CD1c-positive myeloid dendritic cell (primary cell): ENCODE results near the gene BABAM1.

Experiments
- DNase-seq: peaks from one replicate; pipeline ENCODE4 v3.0.0-alpha.2; 2016; ENCODE audit errors: extremely low spot score

BABAM1 gene

DNA sequence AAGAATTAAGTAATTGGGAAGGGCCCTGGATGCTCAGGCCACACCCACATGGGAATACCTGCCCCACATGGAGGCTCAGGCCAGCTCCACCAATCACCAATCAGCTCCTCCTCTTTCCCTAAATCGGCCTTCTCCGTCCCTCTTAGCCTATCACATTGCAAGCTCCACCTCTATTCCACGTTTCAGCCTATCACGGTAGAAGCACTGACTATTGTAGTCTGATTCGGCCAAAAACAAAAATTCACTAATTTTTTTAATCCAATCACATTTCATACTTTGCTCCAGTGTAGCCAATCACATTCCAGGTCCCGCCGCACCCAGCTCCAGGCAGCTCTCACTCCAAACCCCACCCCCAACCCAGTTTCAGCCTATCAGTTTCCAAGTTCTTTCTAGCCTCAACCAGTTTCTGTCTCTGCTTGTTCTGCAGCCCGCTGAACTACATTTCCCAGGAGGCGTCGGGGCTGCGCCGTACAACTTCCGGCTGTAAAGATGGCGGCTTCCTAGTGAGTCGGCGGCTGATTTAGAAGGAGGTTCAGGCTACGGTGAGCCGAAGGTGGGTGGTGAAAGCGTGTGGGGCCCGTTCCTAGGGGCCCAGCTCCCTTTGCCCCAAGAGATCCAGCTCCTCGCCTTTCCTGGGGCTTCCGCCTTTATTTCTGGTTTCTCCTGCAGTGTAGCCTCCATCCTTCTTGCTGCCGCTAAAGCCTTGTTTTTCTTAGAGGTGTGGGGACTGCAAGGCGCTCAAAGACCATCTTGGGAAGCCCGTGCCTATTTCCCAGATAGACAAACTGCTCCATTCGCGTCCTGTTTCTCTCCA, at the start of gene BABAM1:
TSS of gene BABAM1 (plus strand) at position 469 of the 814 bp plus-strand sequence. CDS start 1,364 bp downstream, outside the sequence.
- DNase-seq = peak; percentile 98

DNA sequence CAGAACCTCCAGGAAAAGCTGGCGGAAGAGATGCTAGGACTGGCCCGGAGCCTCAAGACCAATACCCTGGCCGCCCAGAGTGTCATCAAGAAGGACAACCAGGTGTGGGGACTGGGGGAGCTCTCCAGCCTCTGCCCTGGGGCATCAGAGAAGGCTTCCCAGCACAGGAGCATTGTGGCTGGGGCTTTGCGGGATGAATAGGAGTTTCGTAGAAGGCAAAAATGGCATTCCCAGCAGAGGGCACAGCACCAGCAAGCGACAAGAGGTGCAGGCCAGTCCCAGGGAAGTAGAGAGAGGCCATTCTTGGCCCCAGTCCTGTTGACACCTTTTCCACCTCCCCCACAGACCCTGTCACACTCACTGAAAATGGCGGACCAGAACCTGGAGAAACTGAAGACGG, 48.0 kb upstream of the BABAM1 start:
- no peak for DNase-seq

DNA sequence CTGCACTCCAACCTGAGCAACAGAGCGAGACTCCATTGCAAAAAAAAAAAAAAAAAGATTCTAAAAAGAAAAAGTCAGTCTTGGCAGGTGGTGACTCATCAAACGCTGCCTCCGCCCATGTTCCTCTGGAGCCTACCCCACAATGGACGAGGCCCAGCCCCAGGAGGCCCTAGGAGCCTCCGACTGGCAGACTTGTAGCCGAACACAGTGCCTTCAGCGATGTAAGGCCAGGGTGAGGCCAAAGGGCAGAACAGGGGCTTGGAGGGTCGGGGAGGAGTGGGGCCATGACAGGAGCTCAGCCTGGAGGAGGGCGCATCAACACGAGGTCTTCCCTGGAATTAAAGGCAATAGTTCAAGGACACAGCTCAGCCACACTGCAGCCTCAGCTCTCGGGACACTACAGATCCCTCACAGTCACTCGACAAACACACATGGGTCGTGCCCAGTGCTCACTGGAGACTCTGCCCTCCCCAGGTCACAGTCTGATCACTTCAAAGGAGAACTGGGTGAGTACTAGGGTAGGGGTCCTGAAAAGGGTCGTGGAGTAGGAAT, 47.0 kb upstream of the BABAM1 start:
- peak; percentile 51 for DNase-seq

DNA sequence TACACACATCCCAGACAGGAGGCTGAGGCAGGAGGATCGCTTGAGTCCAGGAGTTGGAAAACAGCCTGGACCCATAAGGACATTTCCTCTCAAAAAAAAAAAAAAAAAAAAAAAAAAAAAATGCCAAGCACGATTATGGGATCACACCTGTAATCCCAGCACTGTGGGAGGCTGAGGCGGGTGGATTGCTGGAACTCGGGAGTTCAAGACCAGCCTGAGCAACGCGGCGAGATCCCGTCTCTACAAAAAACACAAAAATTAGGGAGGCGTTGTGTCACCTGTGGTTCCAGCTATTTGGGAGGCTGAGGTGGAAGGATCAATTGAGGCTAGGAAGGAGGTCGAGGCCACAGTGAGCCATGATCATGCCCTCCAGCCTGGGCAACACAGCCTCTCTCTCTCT, 42.2 kb upstream of the BABAM1 start:
- DNase-seq = no peak

DNA sequence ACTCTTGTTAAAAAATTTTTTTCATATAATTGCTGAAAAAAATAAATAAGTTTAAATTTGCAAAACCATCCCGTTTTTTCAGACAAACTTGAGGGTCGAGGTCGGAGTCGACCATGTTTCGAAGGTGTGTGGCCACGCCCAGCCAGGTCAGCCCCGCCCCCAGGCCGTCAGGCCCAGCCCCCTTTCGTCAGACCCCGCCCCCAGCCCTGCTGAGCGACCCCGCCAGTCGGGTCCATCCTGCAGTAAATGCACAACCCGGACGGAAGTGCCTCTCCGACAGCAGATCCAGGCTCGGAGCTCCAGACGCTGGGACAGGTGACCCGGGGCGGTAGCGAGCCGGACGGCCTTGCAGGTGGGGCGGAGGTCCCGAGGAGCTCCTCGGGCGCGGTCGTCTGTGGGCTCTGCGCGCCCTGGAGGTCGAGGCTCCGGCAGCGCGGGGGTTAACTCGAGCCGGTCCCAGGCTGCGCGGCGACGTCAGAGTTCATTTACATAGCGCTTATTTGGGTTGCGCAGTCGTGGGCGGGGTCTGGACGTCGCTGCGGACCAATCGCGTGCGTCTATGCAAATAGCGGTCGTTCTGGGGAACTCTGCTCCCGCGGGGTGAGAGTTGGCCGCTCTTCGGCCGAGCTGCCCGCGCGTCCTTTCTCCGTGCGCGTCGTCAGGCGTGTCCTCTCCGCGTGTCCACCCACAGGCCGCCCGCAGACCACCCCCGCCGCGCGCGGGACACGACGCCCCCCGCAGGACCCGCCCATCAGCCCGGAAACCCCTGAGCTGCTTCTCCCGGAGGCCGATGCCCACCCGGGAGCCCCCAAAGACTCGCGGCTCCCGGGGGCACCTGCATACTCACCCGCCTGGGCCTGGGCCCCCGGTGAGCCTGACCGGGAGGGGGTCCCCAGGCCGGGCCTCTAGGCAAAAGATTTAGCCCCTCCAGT, 41.0 kb upstream of the BABAM1 start, which contains the start of gene OCEL1:
TSS of gene OCEL1 (plus strand) at position 225 of the 932 bp plus-strand sequence. CDS start at position 247, 22 bp downstream.
- peak; percentile 99 for DNase-seq

DNA sequence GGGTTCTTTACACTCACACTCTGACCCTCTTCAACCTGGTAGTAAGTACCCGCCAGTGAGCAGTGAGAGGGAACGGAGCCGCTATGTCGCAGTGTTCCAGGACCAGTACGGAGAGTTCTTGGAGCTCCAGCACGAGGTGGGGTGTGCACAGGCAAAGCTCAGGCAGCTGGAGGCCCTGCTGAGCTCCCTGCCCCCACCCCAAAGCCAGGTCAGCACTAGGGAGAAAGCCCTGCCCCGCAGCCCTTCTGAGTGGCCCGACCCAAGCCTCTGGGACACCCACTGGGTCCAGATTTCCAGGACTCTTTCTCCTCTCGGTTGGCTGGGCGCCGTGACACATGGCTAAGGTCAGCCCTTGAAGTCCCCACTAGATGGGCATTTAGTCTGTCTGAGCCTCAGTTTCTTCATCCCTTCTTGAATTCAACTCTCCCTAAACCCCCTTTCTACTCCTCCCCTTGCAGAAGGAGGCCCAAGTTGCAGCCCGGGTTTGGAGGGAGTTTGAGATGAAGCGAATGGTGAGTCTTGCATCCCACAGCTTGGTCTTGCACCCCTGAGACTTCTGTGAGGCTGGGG, 39.4 kb upstream of the BABAM1 start:
- DNase-seq = no peak

DNA sequence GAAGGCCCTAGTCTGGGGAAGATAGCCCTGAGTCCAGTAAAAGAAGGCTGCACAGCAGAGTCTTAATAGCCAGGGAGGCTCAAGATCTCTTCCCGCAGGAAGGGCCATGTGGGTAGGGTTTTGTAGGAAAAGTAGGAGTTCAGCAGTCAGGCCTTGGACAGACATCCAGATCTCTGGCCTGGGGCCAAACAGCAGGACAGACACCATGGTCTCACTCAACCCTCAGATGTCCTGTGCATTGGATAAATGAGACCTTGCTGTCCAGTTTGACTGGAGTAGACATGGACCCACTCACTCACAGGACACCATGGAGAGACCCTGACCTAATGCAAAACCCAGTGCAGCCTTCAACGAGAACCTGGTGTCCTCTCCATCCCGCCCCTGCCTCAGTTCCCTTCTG, 37.4 kb upstream of the BABAM1 start:
- no peak for DNase-seq

DNA sequence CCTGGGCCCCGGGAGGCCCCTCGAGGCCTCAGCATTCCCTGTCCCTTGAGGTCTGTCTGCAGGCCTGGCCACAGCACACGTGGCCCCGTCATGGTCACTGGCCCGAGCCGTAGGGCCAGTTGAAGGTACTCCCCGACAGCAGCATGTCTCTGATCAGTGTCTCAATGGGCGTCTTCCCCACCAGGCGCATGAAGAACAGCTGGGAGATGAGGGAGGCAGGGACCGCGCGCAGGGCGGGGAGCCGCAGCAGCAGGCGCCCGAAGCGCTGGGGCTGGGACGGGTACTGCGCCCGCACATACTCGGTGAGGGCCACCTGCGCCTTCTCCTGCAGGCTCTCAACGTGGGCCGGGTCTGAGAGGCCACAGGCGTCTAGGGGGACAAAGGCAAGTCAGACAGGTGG, 35.0 kb upstream of the BABAM1 start:
- no peak for DNase-seq

DNA sequence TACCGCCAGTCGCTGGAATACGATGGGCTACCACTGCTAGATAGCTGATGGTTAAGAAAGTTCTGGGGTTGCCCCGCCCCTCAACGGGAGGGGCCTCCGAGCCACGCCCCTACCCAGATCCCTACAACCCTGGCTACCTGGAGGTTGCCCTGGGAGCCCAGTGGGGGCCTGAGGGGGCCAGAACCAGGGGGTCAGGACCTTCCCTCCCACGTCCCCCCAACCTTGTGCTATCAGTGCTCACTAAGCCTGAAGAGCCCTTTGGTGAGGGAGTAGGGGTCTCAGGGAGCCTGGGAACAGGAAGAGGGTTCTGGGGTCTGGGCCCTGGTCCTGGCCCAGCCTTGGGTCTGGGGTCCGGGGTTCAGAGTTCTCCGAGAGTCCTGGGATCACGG, 32.3 kb upstream of the BABAM1 start:
- DNase-seq = peak; percentile 47

DNA sequence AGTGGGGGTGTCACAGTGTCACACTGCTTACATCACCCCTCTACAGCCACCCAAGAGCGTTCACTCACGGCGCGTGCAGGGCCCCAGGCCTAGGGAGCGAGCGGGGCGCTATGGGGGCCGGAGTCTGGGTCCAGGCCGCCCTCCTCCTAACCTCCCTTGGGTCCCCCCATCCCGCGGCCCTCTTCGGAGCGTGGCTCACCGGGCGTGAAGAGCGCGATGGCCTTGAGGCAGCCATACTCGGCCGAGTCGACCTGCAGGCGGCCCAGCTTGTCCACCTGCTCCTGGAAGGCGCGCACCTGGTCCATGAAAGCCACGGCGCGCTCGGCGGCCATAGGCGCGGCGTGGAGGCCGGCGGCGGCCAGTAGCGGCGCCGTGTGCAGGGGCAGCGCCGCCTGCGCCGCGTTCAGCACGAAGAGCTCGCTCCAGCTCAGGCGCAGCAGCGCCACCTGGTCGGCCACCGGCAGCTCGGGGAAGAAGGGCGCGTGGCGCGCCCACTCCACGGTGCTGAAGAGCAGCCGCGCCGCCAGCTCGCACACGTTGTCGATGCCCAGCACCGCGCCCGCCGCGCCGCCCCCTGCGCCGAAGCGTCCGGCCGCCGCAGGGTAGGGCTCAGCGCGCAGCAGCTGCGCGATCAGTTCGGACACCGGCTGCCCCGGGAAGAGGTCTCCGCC, 31.8 kb upstream of the BABAM1 start:
- DNase-seq = peak; percentile 84

DNA sequence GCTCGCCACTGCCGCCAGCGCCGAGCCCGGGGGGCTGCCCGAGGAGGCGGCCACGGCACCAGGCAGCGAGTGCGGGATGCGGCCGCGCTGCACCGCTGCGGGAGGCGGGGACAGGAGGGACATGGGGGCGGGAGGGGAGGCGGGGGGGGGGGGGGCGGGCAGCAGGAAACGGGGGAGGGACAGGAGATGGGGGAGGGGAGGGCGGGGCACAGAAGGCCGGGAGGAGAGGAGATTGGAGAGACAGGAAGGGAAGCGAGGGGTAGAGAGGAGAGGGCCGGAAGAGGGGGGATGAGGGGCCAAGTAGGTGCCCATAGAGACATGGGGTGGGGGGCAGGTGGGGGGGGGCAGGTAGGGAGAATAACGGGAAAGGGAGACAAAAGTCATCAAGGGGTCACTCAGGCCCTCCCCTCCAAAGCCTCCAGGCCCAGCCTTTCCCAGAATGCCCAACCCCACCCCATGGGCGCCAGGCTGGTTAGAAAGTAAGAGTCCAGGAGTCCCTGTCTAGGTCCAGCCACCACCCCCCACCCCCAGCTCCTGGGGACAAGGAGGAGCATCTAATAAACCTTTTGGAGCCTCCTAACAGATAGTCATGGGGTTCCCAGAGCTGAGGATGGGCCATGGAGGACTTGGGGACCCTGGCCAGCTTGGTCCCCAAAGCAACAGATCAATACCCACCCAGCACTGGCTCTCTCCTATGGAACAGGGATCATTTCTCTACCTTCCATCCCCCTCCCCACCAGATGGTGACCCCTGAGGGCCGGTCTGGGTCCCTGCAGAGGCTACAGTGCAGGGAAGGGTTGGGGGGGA, 31.1 kb upstream of the BABAM1 start:
- DNase-seq = no peak

DNA sequence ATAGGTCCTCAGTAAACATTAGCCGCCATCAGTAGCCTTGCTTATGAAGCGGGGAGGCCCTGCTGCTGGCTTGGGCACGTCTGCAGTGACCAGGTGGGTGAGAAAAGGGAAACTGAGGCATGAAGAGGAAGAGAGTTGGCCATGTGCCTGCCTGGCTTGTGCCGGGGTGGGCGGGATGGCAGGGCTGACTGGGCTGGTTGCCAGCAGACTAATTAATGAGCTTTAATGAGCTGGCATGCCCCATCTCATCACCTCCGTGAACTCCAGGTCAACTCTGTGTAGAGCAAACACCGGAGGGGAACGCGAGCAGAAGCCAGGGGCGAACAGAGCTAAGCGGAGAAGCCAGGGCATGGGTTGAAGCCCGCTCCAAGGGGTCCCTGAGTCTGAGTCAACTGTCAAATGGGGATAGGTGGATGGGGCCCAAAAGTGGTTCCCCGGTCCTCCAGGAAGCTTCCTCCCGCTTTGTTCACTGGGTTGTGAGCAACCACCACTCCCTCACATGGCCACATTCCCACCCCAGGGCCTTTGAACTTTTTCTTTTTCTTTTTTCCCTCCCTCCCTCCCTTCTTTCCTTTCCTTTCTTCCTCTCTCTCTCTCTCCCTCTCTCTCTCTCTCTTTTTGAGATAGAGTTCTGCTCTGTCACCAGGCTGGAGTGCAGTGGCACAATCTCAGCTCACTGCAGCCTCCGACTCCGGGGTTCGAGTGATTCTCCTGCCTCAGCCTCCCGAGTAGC, 30.3 kb upstream of the BABAM1 start:
- DNase-seq = no peak

DNA sequence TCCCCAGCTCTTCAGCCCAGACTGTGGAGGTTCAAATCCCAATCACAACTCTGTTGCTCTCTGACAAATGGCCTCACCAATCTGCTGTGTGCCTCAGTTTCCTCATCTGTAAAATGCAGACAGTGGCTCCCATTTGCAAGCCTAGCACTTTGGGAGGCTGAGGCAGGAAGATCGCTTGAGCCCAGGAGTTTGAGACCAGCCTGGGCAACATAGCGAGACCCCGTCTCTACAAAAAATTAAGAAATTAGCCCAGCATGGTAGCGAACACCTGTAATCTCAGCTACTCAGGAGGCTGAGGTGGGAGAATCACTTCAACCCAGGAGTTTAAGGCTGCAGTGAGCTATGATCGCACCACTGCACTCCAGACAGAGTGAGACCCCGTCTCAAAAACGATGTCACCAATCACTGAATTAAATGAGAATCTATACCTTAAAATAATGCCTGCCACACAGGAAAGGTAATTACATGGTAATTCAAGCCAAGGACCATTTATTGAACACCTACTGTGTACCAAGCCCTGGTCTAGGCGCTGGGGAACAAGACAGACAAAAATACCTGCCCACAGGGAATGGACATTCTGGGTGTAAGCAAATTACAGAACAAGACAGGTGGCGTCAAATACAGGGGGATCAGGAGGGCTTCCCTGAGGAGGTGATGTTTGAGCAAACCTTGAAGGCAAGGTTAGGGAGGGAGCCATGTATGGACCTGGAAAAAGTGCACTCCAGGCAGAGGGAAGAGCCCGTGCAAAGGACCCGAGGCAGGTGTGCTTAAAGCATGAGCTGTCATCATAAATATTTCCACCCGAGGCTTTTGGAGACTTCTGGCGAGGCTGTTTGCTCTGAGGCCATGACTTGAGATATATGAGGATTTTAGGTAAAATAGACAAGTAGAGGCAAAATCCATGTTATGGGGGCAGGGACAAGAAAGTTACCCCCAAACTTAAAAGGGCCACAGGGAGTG, 29.2 kb upstream of the BABAM1 start:
- DNase-seq = no peak

DNA sequence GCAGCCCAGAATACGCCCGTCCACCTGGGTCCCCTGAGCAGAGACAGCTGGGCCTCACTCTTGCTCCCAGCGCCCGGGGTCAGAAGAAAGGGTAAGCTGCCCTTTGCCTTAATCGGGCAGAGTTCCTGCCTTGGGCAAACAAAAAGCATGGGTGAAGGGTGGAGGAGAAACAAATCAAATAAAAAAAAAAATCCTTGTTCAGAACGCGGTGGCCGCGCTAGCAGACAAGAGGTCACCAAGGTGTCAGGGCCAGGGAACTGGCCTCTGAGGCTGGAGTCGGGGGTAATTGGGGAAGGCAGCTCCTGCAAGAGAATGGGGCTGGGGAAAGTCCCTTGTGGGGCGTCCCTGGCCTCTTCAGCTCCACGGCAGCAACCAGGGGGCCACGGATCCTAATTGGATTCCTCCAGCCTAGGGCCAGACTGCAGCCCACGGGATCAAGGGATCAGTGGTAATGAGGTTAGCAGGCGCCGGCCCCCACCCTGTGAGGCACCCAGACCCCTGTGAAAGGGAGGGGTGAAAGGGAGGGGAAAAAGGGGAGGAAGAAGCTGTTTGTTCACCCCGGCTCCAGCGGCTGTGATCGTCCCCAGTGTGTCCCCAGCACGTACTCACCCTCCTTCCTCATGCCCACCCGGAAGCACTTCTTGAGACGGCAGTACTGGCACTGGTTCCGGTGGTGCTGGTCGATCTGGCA, 27.0 kb upstream of the BABAM1 start:
- no peak for DNase-seq

DNA sequence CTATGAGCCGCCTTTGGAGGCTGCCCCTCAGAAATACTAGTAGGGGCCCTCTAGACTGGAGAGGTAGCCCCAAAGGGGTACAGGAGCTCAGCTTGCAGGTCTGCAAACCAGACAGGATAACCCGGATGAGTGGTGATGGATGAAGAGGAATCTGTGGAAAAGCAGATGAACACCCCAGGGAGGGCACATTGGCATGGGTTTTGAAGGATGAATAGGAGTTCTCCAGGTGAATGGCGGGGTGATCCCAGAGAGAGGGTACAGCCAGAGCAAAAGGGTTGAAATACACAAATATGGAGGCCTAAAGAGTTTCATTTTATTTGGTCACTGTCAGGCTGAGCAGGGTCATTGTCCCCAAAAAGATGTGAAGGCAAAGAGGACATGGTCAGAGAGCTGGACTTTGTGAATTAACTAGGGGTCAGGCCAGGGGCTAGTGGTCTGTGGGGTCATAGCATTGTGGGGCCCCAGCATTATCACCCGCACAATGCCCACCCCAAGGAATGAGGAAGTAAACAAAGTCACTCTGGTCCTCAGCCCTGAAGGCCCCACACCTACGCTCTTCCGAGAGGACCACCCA, 26.3 kb upstream of the BABAM1 start:
- no peak for DNase-seq

DNA sequence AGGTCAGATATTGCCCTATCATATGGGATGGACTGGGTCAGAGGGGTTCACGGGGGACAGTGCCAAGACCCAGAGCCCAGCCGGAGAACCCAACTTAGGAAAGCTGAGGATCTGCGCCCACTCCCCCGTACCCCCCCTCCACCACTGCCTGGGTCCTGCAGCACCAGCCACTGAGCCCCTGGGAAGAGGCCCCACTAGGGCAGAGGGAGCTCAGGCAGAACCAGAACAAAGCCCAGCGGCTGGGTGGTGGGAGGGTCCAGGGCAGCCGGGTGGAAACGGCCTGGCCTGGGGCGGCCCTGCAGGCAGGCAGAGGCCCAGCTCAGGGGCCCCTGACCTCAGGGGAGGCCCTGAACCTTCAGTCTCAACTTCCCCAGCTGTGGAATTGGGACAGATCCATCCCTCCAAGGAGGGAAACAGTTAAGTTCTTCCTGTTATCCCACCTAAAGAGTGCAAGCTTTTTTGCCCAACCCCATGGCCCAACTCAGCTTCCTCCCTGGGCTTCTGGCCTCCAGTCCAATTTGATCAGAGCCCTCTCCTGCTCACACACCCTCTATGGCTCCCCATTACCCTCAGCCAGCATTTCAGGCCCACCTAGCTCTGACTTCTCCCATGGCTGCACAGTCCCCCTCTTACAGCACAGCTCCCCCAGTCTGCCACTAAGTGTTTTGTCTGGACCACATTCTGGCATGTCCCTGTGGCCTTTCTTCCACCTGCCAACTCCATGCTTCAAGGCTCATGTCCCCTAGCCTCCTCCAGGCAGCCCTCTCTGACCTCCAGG, 24.6 kb upstream of the BABAM1 start:
- no peak for DNase-seq
